EL (cell line): Measurements from ENCODE around the gene IQSEC3.
"Not testable (repeated sequence)": the region's sequence is repeated elsewhere in the genome, so short reads cannot be mapped to it uniquely, and the experiment has no call there.

Experiments
- DNase-seq: peaks from one replicate; pipeline ENCODE4 v3.0.0-alpha.2; 2016

Gene IQSEC3

DNA sequence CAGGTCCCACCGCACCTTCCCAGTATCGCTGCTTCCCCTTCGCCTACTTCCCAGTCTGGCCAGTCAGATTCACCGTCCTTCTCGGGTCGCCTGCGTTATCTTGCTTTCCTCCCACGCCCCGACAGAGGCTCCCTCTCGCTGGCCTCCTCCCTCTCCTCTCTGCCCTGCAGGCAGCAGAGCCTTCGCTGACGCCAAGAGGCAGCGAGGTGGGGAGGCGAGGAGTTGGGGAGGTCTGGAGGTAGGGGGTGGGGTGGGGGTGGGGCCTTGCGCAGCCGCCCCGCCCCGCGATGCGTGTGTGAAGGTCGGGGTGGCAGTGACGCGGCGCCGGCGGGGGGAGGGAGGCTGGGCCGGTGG is at the start of gene IQSEC3:
Gene IQSEC3, plus strand, starts transcription at position 340 of the 354 bp plus-strand sequence. CDS start 116 bp downstream, outside the sequence.
- not testable (repeated sequence) for DNase-seq

DNA sequence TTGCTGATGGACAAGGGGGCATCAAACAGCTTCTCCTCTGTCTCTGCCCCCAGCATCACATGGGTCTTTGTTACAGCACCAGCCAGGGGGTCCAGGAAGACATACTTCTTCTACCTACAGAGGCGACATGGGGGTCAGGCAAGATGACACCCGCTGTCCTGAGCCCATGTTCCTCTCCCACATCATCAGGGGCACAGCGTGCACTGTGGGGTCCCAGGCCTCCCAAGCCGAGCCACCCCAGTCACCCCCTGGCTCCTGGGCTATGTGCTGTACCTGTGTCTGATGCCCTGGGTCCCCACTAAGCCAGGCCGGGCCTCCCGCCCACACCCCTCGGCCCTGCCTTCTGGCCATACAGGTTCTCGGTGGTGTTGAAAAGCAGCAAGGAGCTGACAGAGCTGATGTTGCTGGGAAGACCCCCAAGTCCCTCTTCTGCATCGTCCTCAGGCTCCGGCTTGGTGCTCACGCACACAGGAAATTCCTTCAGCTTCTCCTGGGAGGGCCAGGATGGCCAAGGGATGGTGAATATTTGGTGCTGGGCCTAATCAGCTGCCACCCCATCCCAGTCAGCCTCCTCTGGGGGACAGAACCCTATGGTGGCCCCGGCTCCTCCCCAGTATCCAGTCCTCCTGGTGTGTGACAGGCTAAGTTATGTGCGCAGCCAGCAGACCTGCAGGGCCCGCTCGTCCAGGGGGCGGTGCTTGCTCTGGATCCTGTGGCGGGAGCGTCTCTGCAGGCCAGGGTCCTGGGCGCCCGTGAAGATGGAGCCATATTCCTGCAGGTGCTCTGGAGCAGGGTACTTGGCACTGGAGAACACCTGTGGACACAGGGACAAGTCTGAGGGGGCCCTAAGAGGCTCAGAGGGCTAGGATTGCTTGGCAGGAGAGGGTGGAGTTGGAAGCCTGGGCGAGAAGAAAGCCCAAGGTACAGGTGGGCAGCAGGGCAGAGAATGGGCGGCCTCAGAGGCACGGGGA is 48.9 kb upstream of the IQSEC3 start:
- not testable (repeated sequence) for DNase-seq

DNA sequence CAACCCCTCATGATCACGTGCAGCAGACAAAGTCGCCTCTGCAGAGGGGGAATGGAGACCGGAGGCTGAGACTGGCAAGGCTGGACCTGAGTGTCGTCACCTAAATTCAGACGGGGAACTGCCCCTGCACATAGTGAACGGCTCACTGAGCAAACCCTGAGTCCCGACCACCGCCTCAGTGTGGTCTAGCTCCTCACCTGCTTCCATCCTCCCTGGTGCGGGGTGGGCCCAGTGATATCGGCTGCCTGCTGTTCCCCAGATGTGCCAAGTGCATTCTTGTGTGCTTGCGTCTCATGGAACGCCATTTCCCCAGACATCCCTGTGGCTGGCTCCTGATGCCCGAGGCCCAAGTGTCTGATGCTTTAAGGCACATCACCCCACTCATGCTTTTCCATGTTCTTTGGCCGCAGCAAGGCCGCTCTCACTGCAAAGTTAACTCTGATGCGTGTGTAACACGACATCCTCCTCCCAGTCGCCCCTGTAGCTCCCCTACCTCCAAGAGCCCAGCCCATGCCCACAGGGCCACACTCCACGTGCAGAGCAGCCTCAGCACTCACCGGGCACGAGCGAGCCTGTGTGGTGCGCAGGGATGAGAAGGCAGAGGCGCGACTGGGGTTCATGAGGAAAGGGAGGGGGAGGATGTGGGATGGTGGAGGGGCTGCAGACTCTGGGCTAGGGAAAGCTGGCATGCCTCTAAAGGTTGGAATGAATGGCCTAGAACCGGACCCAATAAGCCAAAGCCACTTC is 47.6 kb upstream of the IQSEC3 start:
- DNase-seq, result not testable (repeated sequence)

DNA sequence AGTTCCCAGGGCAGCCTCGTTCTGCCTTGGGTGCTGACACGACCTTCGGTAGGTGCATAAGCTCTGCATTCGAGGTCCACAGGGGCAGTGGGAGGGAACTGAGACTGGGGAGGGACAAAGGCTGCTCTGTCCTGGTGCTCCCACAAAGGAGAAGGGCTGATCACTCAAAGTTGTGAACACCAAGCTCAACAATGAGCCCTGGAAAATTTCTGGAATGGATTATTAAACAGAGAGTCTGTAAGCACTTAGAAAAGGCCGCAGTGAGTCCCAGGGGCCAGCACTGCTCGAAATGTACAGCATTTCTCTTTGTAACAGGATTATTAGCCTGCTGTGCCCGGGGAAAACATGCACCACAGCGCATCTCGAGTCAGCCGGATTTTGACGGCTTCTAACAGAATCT is 46.7 kb upstream of the IQSEC3 start:
- not testable (repeated sequence) for DNase-seq

DNA sequence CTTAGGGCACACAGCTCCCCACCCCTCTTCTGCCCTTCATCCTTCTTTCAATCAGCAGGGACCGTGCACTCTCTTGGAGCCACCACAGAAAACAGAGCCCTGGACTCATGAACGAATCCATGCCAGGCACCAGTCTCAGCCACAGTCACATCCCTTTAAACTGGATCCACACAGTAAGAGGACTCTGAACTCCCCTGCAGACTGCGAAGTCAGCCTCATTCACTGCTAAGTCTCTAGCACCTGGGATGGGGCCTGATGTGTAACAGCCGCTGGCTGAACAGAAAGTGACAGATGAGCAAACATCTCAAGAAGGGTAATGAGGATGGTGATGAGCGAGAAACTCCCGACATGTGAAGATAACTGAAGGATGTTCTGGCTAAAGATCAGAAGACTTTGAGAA is 45.8 kb upstream of the IQSEC3 start:
- DNase-seq, result no peak

DNA sequence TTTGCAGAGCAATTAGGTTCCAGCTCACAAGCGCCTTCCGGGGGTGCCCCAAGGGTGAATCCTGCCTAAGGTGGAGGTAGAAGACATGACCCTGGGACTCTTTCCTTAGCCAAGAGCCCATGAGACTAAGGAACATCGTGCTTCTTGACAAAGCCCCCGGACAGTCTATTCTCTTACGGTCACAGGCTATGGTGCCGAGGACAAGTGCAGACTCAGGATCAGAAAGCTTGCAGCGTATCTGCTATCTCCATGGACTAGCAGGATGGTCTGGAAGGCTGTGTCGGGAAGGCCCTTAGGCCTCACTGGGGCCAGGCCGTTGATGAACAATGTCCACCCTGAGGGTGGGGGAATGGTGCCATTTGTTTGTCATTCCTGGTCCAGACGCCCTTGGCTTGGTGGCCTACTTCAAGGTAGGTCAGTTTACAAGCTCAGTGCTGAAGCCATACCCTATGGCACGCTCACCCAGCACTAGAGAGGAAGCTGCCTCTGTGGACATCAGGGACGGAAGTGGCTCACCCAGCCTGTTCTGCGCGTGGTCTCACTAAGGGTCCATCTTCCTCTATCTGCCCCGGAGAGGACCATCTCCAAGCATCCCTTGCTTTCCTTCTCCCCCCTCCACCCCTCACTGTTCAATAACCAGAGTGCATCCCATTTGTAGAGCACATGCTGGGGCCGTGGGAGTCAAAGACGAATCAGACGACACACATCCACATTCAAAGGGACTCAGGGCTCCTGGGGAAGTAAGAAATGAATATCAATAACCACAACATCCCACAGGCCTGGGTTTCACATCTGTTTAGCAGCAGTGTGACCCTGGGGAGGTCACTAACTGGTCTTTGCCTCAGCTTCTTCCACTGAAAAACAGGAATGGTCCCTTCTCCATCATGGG is 45.0 kb upstream of the IQSEC3 start:
- no peak for DNase-seq

DNA sequence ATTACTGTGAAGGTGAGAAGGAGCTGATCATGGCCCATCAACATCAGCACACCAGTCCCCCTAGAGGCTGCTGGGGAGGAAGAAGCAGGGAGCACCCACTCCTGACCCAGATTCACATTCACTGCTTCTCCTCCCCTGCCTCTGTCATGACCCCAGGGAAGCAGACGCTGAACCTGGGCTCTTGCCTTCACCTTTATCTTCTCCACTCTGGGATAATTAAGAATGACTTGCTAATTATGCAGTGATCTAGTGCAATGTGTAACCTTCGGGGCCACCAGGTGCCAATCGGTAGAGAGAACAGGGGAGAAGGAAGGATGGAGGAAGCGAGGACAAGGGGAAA is 44.4 kb upstream of the IQSEC3 start:
- no peak for DNase-seq

DNA sequence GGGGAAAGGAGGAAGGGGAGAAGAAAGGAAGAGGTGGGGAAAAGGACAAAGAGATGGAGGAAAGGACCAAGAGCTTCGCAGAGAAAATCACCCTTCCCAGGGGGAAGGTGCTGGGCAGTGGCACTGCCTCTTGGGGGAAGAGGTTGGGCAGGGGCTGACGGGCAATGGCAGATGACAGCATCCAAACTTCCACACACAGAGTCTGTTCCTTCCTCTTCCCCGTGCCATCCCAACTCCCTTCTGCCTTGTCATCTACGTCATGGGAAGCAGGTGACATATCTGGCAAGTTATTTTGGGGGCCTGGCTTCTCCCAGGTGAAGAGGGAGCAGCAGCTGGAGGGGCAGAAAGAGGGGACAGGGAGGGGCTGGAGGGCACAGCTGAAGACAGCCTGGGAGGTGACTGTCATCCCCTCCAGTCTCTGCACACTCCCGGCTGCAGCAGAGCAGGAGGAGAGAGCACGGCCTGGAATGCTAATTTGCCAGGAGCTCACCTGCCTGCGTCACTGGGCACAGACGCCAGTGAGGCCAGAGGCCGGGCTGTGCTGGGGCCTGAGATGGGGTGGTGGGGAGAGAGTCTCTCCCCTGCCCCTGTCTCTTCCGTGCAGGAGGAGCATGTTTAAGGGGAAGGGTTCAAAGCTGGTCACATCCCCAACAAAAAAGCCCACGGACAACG is 43.9 kb upstream of the IQSEC3 start:
- no peak for DNase-seq

DNA sequence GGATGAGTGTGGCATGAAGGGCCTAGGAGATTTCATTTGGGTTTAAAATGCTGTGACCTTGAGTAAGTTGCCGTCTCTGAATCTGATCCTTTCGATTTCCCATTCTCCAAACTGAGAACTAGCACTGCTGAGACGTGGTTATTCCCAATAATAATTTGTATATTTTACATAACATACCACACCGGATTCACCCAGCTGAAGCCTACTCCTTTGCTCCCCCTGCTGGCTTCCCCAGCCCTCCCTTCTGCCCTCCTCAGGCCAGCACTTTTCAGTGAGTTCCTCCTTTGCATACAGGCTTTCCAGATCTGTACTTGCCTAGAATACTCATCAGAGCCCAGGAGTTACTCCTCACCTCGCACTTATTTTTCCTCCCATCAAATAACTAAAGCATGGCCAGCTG is 38.7 kb upstream of the IQSEC3 start:
- DNase-seq, result not testable (repeated sequence)

DNA sequence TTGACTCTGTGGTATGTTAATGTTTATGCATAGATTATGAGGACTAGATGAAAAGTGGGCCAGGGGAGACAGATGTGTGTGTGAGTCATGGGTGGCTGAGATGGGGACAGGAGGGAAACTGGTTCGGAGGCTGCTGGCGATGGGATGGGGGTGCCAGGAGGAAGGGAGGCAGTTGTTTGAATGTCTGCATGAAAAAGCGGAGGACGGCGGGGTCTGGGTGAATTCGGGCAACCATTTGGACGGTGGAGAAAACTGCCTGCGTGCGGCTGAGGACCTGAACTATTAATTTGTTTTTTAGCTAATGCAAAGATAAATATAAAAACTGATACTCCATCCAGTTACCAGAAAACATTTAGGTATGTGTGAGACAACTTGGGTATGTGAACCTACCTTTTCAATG is 27.8 kb upstream of the IQSEC3 start:
- DNase-seq, result not testable (repeated sequence)

DNA sequence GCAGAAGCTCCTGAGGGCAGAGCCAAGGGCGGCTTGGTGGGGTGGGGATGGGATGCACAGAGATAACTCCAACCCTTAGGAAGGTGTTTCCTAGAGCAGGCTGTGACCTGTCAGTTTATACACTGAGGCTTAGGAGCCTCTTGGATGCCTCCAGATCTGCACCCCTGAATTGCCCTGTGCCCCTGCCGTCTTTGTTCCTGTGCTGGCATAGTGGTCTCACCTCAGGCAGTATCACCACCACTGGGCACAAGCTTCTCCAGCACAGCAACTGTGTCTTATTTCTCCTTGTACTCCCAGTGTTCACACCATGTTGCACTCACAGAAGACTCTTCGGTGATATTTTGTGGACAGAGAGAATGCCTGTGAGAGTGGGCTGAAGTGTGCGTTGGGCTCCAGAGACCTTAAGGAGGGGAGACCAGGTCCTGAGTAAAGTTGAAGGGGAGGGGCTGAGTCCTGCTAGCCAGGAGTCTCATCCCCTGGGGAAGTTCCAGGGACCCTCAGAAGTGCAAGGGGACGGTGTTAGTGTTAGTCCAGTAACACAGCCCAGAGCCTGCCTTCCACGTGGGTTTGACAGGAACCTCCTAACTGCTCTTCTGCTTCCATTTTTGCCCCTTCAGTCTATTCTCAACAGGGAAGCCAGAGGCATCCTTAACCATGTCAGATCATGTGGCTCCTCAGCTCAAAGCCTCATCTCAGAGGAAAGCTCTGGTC is 26.9 kb upstream of the IQSEC3 start:
- DNase-seq, result not testable (repeated sequence)

DNA sequence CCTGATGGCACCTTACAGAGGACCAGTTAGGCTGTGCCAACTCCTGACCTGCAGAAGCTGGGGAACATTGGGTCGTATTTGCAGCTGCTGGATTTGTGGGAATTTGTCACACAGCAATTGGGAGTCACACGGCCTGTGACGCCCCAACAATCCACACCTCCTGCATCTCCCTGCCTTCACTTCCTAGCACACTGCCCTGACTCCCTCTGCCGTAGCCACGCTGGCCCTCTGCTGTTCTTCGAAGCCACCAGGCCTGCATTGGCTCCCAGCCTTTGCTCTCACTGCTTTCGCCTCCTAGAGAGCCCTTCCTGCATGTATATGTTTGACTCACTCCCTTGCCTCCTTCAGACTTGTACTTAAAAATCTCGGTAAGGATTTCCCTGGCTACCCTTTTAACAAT is 22.2 kb upstream of the IQSEC3 start:
- not testable (repeated sequence) for DNase-seq

DNA sequence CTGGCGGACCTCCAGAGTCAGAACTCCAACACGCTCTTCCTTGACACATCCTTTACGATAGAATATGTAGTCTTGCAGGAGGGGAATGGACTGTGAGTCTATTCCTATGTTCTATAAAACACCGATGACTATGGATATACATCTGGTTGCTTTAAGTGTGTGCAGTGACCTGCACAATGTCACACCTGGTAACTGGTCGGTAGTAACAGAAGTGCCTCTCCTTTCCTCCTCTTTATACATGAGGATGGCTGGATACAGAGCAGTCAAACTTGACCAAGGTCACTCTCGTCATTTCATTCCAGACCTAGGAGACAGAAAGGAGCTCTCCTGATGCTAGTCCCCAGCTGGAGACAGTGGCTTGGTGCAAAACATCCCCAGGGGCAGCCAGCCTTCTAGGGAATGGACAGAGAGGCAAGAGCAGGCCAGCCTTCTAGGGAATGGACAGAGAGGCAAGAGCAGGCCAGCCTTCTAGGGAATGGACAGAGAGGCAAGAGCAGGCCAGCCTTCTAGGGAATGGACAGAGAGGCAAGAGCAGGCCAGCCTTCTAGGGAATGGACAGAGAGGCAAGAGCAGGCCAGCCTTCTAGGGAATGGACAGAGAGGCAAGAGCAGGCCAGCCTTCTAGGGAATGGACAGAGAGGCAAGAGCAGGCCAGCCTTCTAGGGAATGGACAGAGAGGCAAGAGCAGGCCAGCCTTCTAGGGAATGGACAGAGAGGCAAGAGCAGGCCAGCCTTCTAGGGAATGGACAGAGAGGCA is 21.2 kb upstream of the IQSEC3 start:
- not testable (repeated sequence) for DNase-seq

DNA sequence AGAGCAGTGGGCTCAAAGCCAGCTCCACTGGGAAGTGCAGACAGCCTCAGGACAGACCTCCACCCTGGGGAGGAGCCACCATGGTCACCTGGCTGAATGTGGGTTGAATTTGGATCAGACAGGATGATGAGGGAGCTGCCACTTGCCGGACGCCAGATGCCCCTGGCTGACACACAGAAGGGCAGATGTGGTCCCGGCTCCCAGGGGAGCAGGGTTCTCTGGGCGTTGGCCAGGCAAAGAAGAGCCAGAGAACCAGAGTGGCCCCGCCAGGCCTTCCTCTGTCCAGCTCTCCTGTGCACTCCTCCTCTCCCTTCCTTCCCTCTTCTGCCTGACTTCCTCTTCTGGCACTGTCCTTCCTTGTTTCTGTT is 20.6 kb upstream of the IQSEC3 start:
- DNase-seq, result not testable (repeated sequence)

DNA sequence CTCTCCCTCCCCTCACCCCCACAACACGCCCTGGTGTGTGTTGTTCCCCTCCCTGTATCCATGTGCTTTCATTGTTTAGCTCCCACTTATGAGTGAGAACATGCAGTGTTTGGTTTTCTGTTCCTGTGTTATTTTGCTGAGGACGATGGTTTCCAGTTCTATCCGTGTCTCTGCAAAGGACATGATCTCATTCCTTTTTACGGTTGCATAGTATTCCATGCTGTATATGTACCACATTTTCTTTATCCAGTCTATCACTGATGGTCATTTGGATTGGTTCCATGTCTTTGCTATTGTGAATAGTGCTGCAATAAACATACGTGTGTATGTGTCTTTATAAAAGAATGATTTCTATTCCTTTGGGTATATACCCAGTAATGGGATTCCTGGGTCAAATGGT is 20.0 kb upstream of the IQSEC3 start:
- DNase-seq, result not testable (repeated sequence)

DNA sequence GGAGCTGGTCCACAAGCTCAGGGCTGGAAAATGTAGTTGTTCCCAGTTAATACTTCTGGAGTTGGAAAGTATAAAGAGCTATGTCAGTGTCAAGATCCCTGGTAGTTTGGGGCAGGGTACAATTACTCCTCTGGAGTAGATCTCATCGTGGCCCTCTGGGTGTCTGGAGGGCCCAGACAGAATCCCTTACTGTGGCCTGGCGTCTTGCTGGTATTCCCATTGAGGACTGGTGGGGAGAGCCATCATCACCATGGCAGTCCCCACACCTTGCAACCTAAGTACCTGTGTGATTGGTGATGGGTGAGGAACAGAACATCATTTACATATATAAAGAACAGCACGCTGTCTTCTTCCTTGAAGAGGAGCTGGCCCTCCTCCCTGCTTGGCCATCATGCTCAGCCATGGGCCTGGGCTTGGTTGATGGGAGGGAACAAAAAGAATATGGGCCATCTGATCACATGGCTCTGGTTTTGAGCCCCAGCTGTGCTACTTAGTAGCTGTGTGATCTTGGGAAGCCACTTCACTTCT is 18.8 kb upstream of the IQSEC3 start:
- not testable (repeated sequence) for DNase-seq

DNA sequence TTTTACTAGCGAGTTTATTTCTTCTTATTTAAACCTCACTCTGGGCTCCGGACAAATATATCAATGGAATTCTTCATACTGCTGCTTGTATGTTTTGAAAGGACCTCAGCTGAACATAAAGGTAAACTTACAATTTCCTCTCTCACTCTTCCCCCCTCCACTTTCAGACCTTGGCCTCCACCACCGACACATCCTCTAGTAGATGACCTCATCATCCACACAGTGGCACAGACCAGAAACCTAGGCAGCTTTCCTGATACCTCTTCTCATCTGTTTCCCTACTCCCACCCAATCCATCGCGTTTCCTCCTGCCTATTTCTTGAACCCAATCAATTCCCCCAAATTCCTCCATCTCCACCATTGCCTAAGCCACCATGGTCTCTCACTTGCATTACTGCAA is 17.4 kb upstream of the IQSEC3 start:
- DNase-seq, result not testable (repeated sequence)

DNA sequence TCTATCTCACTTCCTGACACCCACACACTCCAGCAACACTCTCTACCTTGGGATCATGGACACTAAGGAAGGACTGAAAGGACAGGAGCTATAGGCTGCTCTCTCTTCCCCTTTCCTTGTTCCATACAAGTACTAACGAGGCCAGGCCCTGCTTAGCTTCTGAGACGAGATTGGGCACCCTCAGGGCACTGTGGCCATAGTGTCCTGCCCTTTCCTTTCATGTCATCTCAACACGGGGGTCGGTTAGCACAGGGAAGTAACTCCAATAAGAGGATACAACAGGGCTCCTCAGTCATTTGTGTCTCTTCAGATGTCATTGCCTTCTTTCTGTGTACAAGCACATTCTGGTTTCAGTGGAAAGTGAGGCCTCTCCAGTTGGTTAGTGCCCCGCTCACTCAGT is 15.5 kb upstream of the IQSEC3 start:
- not testable (repeated sequence) for DNase-seq

DNA sequence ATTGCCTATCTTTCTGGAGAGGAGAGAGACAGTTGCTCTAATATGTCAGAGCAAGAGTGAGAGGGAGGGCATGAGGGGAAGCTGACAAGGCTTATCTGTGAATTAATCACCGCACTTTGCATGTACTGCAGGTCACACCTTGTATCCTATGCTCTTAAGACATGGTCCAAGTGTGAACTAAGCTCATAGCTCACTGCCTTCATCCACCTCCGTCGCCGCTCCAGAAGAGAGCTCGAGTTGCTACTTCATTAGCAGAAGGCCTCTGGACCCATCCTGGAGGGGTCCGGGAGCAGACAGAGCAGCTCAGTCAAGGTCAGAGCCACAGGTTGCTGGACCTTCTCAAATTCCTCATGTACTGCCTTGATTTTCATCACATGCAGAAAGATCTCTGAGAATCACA is 14.6 kb upstream of the IQSEC3 start:
- DNase-seq, result not testable (repeated sequence)

DNA sequence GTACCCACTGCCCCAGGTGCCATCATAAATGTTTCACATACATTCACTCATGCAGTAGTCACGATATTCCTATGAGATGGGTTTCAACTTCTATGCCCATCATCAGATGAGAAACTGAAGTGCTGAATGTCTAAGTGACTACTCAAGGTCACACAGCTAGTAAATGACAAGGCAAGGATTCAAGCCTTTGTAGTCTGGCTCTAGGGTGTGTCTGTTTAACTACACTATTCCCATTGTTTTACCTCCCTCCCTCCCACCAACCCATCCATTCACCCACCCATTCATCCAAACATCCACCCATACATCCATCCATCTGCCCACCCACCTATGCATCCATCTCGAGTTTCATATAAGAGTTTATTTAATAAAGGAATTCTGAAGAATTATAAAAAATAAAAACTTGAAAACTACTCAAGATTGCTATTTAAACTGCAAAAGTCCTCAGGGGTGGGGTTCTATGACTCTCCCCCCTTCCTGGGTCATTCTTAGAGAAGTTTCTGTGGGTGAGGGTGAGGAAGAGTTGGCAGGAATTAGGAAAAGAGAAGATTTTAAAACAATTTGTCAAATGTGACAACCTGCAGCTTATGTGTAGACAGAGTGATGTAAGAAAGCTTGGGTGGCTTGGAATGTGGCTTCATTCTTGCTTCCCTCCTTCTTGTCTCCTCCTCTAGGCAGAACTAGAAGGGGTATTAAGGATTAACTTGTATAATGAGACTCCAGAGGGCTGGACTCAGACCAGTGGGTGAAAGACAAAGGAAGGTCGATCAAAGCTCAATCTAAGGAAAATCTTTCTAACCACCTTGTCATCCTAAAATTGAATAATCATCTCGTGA is 13.4 kb upstream of the IQSEC3 start:
- not testable (repeated sequence) for DNase-seq
